DMS79 (cell line): Measurements from ENCODE around the gene SPTLC3.

Experiments used
- DNase-seq: peaks from one replicate; lab custom pipeline; 2025; lab: John Stamatoyannopoulos, UW

SPTLC3 gene

GRCh38 chr20:13031751-13032150 is 23.0 kb downstream of the SPTLC3 start:
- no peak for DNase-seq

- no peak for DNase-seq
These were observed 25.3 kb downstream of the SPTLC3 start for GRCh38 chr20:13034115-13034514.

- DNase-seq: no peak
These were observed 26.2 kb downstream of the SPTLC3 start for GRCh38 chr20:13034936-13035335.

- DNase-seq: no peak
These were observed 26.8 kb downstream of the SPTLC3 start for GRCh38 chr20:13035399-13036152.

GRCh38 chr20:13037727-13038126 is 29.0 kb downstream of the SPTLC3 start:
- DNase-seq: no peak

DNA sequence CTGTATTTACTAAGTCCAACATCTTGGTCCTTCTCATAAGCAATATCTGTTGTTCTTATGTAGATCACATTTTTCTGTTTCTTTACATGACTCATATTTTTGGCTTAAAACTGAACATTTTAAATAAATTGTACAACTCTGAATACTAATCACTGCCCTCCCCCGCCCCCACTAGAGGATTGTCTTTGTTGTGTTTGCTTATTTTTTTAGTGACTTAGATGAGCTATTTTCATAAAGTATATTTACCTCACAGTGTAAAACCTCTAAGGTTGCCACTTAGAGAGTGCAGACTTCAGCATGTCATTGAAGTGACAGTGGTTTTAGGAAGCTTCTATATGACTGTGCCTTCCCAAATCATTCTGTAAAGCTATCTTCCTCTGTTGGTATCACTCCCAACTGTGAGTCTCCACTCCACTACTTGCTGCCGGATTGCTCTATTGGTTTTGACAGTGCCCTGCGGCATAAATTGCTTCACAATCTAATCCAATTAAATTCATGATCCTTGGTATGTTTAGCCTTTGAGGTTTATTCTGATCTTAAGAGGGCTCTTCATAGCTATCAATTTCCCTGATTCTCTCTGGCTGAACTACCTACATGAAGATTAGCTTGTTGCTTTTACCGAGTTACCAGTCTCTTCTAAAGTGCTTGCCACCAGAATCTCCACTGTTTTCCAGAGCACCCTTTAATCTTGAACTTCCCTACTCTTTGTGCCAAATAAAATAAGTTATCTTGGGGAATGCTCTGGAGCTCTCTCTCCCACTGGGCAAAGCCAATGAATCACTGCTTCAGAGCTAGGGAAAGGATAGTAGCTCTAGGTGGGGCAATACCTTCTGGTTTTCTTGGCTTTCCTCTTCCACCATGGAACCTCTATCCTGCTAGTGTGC is 33.0 kb downstream of the SPTLC3 start:
- no peak for DNase-seq

- no peak for DNase-seq
These were observed 33.7 kb downstream of the SPTLC3 start for GRCh38 chr20:13042458-13042794.

DNA sequence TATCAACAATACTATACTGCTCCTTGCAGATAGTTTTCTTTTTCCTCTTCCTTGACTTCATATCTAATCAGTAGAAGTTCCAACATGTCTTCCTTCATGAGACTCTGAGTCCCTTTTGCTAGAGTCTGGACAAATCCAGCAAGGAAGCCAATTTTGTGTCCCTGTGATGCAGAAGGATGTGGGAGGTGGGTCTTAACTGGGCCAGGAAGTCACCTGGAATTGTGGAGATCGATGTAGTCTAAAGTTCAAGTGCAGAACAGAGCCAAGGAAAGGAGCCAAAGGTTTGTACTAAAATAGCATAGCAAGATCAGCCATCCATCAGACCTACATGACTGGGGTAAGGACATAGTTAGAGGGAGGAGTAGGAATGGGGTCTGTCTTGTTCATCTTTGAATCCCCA is 37.6 kb downstream of the SPTLC3 start:
- DNase-seq: no peak

GRCh38 chr20:13054011-13054410 is 45.2 kb downstream of the SPTLC3 start:
- DNase-seq: no peak

- DNase-seq: no peak
These were observed 50.1 kb downstream of the SPTLC3 start for GRCh38 chr20:13058666-13059389.

DNA sequence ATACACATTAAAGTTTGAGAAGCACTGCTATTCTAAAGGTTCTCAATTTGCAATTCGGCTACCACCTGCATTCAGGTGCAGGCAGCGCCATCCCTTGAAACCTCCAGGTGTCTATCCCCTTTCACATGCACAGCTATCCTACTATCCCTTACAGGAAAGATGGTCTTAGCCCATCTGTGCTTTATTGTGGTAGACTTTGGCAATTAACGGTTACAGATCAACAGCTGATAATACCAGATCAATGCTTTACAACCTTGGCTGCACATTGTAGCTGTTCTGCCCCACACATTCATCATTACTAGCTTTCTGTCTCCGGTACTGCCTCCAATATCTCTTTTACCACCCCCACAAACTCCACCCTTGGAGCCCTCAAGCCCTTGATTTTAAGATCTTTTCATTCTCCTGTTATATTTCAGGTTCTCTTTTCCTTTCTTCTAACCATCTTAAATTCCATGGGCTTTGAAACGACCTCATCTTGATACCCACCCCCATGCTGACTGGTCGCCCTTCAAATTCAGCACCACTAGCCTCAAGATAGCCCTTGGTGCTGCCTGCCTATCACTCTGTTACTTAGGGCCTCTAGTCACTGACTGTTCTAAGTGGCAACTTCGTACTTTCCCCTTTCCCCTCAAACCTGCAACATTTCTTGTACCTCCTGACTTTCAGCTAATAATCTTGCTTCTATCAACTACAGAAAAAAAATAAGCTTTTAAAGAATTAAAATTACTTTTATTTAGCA is 50.8 kb downstream of the SPTLC3 start:
- no peak for DNase-seq

- DNase-seq: no peak
These were observed 51.6 kb downstream of the SPTLC3 start for GRCh38 chr20:13060327-13060726.

- DNase-seq: peak; percentile 7
These were observed 52.6 kb downstream of the SPTLC3 start for GRCh38 chr20:13061381-13061780.

DNA sequence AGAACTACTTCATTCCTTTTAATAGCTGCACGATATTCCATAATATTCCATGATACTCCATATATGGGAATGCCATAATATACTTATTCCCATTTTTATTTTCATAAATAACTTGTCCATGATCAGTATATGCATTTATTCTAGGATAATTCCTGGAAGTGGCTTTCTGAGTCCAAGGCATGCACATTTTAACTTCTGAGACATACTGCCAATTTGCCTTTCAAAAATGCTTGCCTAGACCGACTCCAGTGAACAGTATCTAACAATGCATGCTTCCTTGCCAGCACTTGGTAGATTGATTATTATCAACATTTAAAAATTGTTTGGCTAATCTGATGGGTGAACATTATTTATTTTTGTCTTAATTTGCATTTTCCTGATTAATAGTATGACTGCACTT is 54.0 kb downstream of the SPTLC3 start:
- DNase-seq: no peak

DNA sequence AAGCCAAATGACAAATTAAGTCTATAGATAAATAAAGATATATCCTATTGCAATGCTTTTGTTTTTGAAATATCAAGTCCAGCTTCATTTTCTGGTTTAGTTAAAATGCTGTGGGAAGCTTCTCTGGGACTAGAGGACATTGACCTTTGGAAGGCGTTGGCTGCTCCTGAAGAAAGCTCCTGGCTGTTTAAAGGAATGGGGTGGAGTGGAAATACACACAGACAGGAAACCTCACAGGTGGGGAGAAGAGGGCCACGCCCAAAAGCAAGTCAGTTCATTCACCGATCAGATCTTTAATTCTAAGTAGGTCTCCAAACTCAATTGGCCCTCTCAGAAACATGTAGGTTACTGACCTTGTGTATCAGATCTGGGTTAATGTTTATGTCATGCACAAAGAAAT is 59.6 kb downstream of the SPTLC3 start:
- DNase-seq: no peak

DNA sequence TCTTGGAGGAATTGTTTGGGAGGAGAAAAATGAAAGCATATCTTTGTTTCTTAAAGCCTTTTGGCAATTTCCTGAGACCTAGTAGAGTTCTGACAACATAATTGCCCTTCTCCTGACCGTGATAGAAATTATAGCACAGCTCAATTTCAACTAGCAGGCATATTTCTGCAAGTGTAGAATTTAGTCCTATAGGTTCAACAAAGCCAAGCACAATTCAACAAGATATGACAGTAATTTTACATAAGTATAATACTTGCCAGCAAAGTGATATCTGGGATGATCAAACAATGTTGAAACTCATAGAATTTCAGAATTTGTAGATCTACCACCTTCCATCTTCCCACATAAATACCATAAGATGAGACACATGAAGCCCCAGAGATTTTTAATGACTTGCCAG is 73.1 kb downstream of the SPTLC3 start:
- DNase-seq: no peak

DNA sequence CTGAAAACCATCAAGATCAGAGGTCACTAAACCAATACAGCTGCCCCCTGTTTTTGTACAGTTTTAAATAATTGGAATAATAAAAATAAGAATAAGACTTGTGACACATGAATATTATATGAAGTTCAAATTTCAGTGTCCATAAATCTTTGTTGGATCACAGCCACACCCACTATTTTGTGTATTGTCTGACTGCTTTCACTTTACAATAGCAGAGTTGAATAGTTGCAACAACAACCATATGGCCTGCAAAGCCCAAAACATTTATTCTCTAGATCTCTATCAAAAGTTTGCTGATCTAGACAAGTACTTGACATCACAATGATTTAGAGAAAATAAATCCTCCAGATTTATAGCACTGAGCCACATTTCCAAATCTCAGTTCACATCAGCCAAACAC is 73.6 kb downstream of the SPTLC3 start:
- DNase-seq: no peak

- DNase-seq: no peak
These were observed 76.5 kb downstream of the SPTLC3 start for GRCh38 chr20:13085275-13085674.

DNA sequence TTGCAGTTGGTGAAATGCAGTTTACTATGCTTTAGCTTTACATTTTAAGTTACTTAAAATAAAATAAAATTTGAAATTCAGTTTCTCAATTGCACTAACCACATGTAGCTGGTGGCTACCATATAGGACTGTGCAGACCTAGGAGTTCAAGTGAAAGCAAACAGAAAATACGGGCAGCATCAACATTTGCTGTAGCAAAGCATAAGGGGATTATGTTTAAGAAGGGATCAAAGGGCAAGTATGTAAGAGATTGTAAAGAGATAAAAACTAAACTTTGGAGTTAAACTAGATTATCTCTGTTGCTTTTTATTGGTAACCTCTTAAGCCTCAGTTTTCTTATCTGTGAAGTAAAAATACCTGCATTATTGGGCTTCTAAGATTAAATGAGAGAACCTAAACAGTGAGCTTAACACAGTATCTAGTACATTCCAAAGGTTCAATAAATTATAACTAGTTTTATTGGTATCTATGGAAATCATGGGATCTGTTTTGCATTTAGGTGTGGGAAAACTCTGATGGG is 81.2 kb downstream of the SPTLC3 start:
- no peak for DNase-seq

DNA sequence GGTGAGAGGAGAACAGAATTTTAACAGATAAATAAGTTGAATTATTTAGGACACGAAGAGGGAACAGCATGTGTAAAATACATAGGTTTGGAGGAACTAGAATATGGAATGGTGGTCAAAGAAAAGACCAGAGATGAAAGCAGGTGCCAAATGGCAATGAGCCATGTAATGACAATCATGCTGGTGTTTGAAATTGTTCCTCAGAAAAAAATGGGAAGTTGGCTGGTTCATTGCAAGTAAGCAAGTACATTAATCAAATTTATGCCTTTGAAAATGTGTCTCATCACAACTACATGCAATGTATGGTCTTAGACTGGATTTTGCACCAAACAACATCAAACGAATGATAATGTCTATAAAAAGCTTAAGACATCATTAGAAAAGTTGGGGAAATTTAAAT is 83.3 kb downstream of the SPTLC3 start:
- no peak for DNase-seq

- no peak for DNase-seq
These were observed 86.2 kb downstream of the SPTLC3 start for GRCh38 chr20:13094976-13095375.
